Stimulated activated CD8-positive, alpha-beta memory T cell treated with anti-CD3 and anti-CD28 coated beads, Interleukin-7, amount 100 ng/mL, for 4 hours (primary cell): Measurements from ENCODE around the gene UAP1L1.
"Not testable (repeated sequence)": the region's sequence is repeated elsewhere in the genome, so short reads cannot be mapped to it uniquely, and the experiment has no call there.

Experiments used
- DNase-seq, 2 donors: peaks; one replicate each; pipeline ENCODE4 v3.0.0-alpha.2; 2020; ENCODE audit warnings: low read depth in 2 of 2

Gene UAP1L1

GRCh38 chr9:137056739-137057415 is 20.4 kb upstream of the UAP1L1 start:
- DNase-seq: no peak

DNA sequence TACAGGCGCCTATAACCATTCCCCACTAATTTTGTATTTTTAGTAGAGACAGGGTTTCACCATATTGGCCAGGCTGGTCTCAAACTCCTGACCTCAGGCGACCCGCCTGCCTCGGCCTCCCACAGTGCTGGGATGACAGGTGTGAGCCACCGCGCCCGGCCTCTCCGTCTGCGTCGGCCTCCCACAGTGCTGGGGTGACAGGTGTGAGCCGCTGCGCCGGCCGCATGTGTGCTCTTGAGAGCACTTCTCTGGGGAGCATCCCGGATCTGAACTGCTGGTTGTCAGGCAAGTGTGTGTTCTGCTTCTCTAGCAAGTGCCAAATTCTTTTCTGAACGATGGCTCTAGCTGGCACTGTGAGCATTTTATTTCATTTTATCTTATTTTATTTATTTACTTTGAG is 19.8 kb upstream of the UAP1L1 start:
- no peak for DNase-seq

- no peak for DNase-seq
Observed at GRCh38 chr9:137058521-137059234, 18.6 kb upstream of the UAP1L1 start.

DNA sequence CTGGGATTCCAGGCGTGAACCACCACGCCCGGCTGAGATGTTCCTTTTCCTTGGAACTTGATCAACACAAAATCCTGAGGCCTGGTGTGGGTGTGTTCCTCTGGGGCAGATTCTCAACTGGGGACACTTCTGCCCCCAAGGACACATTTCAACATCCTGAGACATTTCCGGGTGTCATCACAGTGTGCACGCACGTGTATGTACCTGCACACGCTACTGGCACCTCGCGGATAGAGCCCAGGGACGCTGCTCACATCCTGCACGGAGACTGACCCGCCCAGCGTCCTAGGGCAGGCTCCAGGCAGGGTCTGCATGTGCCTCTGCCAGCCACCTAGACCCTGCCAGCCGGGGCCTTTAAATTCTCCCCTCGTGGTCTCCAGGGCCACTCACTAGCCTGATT is 14.9 kb upstream of the UAP1L1 start:
- no peak for DNase-seq

DNA sequence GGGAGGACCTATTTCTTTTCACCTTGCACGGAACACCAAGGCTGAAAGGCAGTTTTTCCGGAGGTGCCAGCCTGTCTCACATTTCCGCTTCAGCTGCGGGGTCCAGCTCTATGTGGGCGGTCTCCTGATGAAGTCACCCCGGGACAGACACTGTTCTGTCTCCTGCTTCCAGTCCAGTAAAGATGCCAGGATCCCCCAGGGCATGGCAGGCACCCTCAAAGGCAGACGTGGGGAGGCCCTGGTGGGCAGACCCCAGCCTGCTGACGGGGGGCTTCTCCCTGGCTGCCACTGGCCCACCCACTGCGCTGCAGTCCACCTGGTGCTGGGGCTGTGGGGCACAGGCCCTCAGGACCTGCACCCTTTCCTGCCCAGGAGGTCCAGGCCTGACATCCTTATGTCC is 14.5 kb upstream of the UAP1L1 start:
- DNase-seq: not testable (repeated sequence)

- no peak for DNase-seq
Observed at GRCh38 chr9:137063311-137064026, 13.8 kb upstream of the UAP1L1 start.

DNA sequence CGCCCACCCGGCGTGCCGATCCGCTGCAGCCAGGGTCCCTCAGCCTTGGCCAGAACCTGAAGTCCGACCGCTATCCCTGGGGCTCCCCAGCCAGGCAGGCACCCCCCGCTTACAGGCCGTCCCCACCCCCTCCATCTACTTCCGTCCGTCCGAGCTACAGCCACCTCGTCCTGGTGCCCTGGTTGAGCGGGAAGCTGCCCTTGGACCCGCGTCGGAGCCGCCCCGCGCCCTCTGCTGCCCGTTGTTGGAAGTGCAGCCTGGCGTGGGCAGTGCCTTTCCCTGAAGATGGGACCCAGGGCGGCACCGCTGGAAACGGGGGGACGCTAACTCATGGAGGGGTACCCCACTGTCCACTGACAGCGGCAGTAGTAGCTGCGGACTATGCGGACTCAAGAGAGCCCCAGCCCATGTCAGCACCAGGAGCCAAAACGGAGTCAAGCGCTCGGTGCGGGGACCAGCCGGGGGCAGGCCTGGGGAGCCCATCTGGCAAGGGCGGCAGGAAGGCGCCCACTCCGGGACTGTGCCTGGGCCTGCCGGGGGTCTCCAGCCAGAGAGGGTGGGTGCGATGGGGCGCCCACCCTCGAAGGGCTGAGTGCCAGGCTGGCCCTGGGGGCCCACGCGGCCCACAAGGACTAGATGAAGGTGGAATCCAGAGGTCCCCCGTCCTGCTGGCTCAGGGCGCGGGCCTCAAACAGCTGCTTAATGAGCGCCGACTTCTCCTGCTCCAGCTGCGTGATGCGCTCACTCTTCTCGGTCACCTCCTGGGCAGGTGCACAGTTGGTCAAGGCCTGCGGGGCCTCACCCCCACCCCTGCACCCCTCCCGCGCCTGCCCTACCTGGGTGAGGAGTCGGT is 13.1 kb upstream of the UAP1L1 start:
- peak in 1 of 2 donors; percentile 36 for DNase-seq

DNA sequence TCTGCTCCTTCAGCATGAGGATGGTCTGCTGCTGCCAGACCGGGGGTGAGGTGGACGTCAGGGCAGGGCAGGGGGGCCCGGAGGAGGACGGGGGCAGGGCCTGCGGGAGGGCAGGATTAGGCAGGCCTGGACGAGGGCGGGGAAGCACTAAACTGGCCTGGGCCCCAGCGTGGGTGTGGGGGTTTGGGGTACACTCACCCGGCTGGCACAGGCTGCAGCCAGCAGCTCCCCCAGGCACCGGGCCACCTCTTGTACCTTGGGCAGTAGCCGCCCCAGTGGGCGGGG is 12.5 kb upstream of the UAP1L1 start:
- DNase-seq: no peak

- DNase-seq: no peak
Observed at GRCh38 chr9:137065336-137065967, 11.9 kb upstream of the UAP1L1 start.

DNA sequence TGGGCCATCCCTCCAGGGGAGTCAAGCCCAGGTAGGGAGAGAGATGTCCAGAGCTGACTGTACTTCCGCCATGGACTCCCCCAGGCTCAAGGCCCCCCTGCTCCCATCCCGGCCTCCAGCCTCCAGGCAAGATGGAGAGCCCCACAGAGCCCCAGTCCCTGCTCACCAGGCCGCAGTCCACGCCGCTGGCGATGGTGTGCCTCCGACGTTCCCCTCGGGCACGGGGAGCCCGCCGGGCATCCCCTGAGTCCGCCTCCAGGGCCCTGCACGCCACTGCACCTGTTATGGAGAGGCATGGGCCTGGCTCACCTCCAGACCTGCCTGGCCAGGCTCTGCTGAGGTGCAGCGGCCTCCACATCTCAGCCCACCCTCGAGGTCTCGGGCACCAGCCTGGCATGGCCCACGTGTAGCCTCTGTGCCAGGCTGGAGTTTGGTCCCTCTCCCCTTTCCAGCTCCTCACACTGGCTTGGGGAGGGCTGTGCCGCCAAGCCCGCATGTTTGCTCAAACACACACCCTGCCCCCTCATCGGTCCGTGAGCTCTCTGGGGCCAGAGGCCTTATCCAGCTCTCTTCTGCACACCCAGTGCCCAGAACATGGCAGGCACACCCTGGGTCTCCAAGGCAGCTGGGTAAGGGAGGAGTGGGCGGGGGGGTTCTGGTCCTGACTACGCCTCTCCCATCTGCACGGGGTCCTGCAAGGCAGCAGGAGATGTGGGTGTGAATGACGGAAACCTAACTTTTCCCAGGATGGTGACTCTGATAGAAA is 11.0 kb upstream of the UAP1L1 start:
- DNase-seq: no peak

GRCh38 chr9:137067860-137068538 is 9.3 kb upstream of the UAP1L1 start:
- peak; percentile 76 to 79 for DNase-seq

DNA sequence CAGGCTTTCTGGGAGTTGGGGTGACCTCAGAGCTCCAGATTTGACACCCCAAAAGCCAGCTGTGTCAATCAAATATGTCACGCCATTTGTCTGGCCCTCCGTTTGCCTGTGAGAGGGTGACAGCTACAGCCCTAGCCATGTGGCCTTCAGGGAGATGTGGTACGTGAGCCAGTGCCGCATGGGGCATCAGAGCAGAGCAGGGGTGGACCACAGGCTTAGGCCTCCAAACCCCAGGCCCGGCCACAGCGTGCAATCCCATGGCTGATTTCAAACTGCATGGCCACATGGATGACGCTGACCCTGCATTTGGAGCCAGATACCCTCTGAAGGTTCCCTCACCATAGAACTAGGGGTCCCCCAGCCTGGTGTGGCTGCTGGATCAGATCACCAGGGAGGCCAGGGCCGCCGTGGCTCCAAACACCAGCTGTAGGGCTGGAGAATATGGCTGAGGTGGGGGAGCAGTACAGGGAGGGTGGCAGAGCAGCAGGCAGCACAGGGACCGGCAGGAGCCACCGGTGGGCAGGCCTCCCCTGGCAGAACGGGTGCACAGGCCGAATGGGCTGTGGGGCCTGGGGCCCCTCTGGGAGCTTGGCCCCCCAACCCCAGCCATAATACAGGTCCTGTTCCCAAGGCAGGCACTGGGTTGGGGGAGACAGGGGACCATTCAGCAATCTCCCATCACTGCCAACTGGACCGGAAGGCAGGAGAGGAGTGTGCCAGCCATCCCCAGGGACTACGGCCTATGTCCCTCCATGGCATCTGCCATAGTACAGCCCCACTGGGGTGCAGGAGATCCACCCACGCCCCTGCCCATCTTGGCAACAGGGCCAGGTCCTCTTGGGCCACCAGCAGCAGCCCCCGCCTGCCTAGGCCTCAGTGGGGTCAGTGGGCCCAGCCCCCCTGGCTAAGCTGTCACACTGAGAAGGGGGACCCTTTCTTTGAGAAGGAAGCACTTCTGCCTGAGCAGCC is 8.5 kb upstream of the UAP1L1 start:
- DNase-seq: no peak

DNA sequence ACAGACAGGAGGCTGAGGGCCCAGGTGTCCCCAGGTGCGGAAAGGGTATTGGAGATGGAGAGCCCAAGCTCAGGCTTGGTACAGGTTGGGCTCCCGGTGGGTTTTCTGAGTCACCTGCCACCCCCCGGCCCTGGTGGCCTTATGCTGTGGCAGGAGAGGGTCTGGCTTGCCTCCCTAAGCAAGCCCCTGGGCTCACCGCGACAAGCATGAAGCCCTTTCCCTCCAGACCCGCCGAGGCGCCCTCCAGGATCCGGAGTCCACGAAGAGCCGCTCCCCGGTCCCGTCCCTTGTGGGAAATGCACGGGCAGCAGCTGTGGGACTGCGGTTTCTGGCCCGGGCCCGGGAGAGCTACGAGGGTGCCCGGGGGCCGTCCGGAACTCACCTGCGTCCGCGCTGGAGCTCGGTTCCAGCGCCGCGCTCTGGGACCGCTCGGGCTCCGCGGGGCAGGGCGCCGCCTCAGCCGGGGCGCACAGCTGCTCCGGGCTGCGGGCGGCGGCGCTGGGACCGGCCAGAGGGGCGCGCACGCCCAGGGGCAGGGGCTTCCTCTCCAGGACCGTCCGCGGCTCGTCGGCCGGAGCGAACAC is 7.7 kb upstream of the UAP1L1 start:
- no peak for DNase-seq

DNA sequence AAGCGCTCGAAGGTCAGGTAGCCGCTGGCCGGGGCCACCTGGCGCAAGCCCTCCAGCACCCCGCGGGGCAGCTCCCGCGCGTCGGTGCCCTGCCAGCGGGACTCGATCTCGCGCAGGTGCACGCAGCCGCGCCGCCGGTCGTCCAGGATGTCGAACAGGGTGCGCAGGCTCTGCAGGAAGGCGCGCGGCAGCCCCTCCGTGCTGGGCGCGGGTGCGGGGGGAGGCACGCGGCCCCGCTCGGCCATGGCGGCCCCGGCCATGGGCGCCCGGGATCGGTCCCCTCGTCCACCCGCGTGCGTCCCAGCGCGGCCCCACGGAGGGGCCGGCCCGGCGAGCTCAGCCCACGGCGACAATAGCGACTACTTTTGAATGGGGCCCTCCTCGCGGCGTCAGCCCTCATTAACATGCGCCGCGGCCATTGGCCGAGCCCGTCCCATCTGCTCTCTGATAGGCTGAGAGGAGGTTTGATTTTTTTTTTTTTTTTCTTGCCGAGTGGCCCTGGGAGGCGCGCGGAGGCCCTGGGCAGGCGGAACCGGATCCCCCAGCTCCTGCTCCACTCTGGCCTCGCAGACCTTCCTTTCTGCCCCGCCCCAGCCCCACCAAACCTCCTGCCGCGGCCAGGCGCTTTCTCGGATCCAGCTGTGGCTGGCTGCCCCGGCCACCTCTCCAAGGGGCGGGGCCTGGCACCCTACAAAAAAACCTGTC is 7.0 kb upstream of the UAP1L1 start, which contains the start of gene SAPCD2:
TSS of gene SAPCD2 (minus strand) at position 357 of the 705 bp plus-strand sequence. CDS start at position 260, 97 bp downstream.
- DNase-seq: peak; percentile 74 to 80

GRCh38 chr9:137070906-137071275 is 6.4 kb upstream of the UAP1L1 start:
- no peak for DNase-seq

DNA sequence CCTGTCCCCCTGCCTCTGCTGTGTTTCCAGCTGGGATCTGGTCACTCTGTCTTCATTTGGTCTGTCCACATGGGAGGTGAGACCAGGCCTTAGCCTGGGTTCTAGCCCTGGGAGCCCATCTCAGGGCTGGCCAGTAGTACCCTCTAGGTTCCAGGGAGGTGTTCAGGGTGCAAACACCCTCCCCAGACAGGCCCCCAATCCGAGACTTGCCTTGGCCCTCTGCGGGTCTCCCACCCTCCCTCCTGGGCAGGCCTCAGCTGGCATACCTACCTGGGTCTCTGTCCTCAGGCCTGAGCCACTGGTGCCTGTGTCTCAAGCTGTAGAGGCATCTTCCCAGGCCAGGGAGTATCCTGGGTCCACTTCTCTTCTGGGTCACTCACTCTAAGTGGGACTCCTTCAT is 6.0 kb upstream of the UAP1L1 start:
- no peak for DNase-seq

- no peak for DNase-seq
Observed at GRCh38 chr9:137073992-137074399, 3.3 kb upstream of the UAP1L1 start.

DNA sequence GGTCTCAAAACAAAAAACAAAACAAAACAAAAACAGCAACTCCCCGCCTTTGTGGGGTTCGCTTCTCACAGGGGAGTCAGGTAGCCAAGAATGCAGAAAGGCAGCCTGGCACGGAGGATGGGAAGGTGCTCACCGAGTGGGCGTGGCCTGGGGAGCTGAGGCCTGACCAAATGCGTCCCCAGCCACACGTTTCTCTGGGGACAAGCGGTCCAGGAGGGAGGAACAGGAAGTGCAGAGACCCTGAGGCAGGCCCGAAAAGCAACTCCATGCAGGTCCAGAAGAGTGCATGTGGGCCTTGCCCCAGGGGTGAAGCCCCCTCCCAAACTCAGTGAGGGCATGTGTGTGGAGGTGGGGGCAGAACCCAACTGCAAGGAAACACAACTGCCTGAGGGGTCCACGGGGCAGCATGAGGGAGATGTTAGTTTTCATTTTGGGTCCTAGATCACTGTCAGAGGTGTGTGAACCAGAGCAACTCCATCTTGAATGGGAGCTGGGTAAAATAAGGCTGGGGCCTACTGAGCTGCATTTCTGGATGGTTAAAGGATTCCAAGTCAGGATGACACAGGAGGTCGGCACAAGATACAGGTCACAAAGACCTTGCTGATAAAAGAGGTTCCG is 2.6 kb upstream of the UAP1L1 start:
- no peak for DNase-seq
